ENCODE results near the gene CD177.

GRCh38 chr19:43308244-43308815, 45.2 kb upstream of the CD177 start:
- no peak for TF ChIP-seq CTCF (IDR thresholded peaks at IDR 0.05)
- no peak for TF ChIP-seq POLR2A (IDR thresholded peaks at IDR 0.05)

Measured in uterus (tissue), 2 donors.